Measurements from ENCODE around the gene CDC42BPA. TPM values are rescaled to one million over a fixed set of nuclear protein-coding genes. Genes with fewer than 3 reads are reported as not detected.
"Not testable (repeated sequence)": the region's sequence is repeated elsewhere in the genome, so short reads cannot be mapped to it uniquely, and the experiment has no call there.

The CDC42BPA gene
- polyA plus RNA-seq, 12 donors, result 27.0 to 36.2 (median 31.8) TPM; not detected in 1

GRCh38 chr1:226964611-226965486 lies 353.4 kb downstream of the CDC42BPA start:
- DNase-seq, result no peak

GRCh38 chr1:226964068-226964425 lies 354.2 kb downstream of the CDC42BPA start:
- DNase-seq, result no peak

DNA sequence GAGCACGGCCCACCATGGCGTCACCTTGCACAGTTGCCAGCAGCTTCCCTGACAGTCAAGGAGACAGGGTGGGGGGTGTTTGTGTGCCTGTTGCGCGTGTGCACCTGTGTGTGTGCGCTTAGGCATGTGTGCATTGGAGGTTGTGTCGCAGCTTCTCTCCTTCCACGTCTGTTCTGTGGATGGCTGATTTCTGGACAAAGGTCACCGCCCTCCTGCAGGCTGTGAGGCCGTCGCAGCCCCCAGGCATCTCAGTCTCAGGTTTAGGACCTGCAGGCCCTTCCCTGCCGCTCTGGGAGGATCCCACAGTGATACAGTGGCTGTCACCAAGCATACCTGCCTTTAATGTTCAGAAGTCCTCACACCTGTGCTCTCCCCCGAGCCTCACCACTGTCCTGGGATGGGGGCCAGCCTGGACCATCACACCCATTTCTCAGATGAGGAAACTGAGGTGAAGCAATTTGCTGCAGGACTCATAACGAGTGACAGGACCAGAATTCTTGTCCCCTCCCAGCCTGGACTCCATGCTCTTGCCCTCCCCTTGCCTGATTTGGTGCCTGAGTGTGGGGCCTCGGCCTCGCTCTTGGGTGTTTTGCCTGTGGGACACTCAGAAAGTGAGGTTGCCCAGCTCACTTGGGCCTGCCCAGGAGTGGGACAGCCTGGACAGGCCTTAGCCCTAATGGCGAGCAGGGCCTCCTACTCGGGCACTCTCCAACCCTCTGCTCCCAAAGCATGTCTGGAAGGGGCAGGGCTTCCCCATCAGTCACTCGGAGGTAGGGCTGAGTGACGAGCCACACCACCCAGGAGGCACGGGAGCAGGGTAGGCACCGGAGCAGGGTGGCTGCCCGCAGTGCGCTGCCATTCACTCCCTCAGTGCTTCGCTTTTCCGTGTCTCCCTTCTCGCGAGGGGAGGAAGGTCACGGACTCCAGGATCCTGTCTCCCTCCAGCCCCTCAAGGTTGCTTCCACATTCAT lies 355.6 kb downstream of the CDC42BPA start:
- DNase-seq, result no peak

DNA sequence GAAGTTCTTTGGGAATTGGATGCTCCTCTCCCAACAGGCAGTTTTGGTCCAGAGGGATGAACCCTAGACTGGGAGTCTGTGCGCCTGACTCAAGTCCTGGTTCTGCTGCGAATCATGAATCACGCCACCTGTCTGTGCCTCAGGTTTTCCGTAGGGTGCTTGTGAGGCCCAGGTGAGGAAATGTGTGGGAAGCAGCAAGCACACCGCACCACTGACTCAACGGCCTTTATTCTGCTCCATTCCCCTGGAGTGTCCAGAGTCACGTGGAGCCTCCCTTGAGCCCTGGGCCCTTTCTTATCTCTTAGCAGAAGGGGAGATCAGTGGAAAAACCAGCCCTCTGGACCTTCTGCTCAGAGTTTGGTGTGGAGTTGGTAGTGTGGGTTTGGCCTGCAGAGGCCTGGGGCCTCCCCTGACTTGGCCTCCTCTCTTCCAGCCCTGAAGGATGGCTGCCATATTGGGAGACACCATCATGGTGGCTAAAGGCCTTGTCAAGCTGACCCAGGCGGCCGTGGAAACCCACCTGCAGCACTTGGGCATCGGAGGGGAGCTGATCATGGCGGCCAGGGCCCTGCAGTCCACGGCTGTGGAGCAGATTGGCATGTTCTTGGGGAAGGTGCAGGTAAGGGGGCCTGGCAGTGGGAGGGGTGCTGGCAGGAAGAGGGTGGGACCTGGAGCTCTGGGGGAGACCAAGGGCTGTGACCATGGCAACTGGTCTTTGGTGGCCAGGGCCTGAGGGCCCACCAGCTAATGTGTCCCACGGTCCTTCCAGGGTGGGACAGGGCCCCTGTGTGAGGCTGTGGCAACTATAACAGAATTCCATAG lies 357.1 kb downstream of the CDC42BPA start:
- no peak for DNase-seq

GRCh38 chr1:226960256-226960655 lies 358.0 kb downstream of the CDC42BPA start:
- DNase-seq, result no peak

DNA sequence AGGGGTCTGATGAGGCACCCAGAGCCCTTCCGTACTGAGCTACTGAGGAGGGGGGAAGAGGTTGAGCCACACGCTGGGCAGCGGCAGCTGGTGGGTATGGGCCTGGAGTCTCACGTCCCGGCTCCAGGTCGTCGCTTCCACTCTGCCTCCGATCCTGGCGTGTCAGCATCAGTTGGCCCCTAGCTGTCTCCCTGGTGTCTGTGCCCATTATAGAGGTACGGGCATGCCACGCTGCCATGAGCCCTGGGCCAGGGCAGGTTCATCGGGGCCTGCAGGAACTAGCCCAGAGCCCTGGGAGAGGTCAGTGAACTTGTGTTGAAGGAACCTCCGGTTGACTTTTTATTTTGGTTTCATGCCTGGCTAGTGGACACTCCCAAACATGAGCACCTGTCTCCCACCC lies 360.0 kb downstream of the CDC42BPA start:
- no peak for DNase-seq

- no peak for DNase-seq
Measured at GRCh38 chr1:226957714-226958113, 360.6 kb downstream of the CDC42BPA start.

GRCh38 chr1:226956942-226957713 lies 361.2 kb downstream of the CDC42BPA start:
- DNase-seq, result no peak

GRCh38 chr1:226955857-226956256 lies 362.4 kb downstream of the CDC42BPA start:
- not testable (repeated sequence) for DNase-seq

DNA sequence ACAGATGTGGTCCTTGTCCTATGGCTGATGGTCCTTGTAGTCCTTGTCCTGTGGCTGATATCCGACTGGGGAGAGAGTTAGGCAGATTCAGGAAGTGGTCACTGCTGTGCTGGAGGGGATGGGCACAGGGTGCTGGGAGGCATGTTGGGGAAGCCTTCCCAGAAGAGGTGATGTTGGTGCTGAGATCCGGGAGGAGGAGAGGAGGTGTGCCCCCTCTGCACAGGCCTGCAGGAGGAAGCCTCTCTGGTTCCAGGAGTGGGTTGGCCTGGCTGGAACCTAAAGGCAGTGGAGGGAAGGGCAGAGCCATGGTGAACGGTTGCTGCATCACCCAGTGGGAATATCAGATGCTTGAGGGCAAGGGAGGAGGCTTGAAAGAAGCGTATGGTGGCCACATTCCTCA lies 363.5 kb downstream of the CDC42BPA start:
- no peak for DNase-seq

- DNase-seq, result no peak
Measured at GRCh38 chr1:226954337-226954736, 364.0 kb downstream of the CDC42BPA start.

GRCh38 chr1:226953175-226953800 lies 365.0 kb downstream of the CDC42BPA start:
- no peak for DNase-seq

DNA sequence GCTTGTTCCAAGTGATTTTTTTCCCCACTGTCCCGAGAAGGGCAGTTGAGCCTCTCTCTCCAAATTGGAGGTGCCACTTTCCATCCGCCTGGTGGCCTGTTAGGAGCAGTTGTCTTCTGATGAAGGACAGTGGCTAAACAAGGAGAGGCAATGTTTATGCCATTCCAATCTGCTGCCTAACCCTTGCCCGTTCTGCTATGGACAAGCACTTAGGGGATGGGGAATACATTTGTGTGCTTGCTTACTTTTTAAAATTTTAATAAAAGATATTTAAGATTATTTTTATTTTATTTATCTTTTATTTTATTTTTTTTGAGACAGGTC lies 366.2 kb downstream of the CDC42BPA start:
- DNase-seq, result no peak

DNA sequence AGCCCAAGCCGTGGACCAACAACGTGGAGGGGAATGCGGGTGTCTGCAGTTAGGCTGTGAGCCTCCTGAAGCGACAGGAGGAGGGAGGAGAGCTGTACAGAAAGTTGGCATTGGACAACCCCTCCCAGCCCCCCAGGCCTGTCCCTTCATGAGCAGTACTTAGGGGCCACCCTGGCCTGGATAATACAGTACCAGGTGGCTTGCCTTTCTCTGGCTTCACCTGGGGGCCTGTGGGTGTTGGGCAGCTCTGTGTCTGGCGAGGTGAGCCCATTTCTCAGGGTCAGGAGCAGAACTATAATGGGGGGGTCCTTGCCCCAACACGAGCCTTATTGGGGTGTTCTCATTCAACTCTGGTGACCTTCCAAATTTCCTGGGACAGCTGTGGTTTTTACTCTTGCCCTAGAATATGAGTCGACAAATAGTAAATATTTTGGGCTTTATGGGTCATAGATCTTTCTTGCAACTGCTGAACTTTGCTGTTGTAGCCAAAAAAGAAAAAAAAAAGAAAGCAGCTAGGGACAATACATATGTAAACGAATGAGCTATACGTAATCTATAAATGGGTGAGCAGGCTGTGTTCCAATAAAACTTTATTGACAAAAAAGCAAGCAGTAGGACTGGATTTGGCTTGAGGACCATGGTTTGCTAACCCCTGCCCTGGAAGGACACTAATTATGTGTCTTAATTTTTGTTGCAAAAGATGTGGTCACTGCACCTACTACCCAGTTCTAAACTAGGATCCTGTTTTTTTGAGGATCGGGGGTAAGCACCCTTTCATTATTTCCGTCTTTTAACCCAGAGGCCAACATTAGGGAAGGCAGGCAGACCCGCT lies 366.8 kb downstream of the CDC42BPA start:
- DNase-seq, result no peak

- DNase-seq, result no peak
Measured at GRCh38 chr1:226950871-226951270, 367.4 kb downstream of the CDC42BPA start.

DNA sequence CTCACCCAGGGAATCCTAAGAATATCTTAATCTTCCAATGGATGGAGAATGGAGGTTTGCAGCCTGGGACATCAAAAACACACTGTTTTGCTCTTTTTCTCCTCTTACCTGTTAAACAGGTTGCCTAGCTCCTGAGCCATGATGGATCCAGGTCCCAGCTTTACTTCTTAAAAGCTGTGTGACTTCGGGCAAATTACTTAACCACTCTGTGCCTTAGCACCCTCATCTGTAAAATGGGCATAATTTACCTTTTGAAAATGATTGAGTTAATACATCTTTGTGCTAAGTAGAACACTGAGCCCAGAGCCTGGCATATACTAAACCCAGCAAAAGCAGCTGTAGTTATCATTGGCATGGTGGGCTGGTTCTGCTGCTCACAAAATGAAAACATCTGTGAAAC lies 368.0 kb downstream of the CDC42BPA start:
- no peak for DNase-seq

- DNase-seq, result no peak
Measured at GRCh38 chr1:226949401-226949800, 368.9 kb downstream of the CDC42BPA start.

DNA sequence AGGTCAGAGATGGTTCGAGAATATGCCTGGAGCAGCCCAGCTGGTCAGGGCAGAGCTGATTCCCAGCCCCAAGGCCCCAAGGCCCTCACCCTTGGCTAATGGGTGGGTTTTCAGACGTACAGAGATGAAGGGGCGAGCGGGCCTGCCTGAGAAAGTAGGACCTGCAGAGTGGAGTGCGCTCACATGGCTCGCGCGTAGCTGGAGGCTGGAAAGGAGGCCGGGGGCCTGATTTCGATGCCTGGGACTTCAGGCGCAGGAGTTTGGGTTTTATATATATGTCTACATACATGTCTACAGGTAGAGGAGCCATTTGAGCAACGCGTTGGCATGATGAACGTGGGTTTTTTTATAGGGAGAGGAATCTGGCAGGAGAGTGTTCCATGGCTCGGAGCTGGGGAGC lies 369.3 kb downstream of the CDC42BPA start:
- DNase-seq, result no peak

- DNase-seq, result no peak
Measured at GRCh38 chr1:226948480-226948879, 369.8 kb downstream of the CDC42BPA start.

DNA sequence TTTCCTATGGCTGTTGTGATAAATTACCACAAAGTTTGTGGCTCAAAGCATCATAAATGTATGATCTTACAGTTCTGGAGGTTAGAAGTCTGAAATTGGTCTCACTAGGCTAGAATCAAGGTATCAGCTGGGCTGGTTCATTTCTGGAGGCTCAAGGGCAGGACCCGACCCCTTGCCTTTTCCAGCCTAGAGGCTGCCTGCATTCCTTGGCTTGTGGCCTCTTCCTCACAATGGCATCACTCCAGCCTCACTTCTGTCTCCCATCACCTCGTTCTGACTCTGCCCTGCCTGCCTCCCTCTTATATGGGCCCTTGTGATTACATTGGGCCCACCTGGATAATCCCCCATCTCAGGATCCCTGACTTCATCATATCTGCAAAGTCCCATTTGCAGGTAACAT lies 370.2 kb downstream of the CDC42BPA start:
- DNase-seq, result no peak
